HL-60 (cell line): Measurements from ENCODE around the gene MAGEA2B.
"Not testable (repeated sequence)": the region's sequence is repeated elsewhere in the genome, so short reads cannot be mapped to it uniquely, and the experiment has no call there.

ENCODE experiments used
- GABPA ChIP-seq: IDR thresholded peaks from 2 replicates; pipeline ENCODE4 v1.6.1; 2012; ENCODE audit warnings: low read depth
- POLR2AphosphoS5 ChIP-seq: IDR thresholded peaks from 2 replicates; pipeline ENCODE4 v1.6.1; 2012; ENCODE audit warnings: low read depth
- SPI1 ChIP-seq: IDR thresholded peaks from 2 replicates; pipeline ENCODE4 v1.6.1; 2012; ENCODE audit warnings: low read depth, mild to moderate bottlenecking, borderline replicate concordance
- TF ChIP-seq, protein P1 (sequence below): IDR thresholded peaks from one replicate; pipeline ENCODE4 v1.5.1; 2011; ENCODE audit warnings: low read length, control low read depth, inconsistent platforms; ENCODE audit not compliant: insufficient read depth
- TF ChIP-seq, protein P2 (sequence below): IDR thresholded peaks from 2 replicates; pipeline ENCODE4 v1.6.1; 2012; ENCODE audit warnings: low read depth; ENCODE audit not compliant: insufficient replicate concordance

DNA sequence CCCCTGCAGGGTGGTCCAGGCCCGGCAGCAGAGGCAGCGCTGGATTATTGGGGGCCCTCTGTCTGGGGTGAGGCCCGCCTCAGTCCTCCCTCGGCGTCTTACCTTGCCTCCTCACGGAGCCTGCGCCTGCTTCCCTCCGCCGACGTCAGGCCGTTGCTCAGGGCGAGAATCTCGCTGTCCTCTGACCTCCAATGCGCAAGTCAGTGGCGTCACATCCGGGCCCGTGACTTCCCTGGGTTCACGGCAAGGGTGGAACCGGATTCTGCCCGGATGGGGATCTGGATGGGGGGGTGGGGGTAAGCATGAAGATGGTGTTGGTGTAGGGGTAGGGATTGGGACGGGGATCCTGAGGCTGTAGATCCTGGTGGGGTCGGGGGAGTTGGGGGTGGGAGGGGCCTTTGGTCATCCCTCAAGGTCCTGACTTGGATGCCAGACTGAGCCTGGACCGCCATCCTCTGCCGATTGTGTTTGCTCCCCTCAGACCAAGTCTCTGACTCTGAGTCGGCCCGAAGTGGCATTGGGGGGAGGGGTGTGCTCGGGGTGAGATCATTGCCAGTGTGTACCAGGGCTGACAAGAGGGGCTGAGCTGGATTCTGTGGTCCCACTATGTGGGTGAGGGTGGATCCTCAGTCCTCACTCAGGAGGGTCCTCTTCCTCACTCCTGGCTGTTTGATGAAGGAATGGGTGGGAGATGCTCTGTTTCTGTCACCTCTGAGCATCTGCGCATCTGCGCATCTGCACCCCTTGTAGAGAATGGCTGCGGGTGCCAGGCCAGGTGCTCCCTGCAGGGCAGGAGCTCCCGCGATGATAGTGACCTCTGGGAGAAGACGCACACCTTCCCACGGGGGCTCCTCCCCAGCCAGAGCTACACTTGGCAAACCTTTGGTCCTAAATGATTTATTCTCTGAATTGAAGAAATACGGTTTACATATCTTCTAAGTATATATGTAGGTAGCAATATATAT is 39.5 kb downstream of the MAGEA2B start, which contains the start of gene MAGEA2:
- TF ChIP-seq, protein P1, sequence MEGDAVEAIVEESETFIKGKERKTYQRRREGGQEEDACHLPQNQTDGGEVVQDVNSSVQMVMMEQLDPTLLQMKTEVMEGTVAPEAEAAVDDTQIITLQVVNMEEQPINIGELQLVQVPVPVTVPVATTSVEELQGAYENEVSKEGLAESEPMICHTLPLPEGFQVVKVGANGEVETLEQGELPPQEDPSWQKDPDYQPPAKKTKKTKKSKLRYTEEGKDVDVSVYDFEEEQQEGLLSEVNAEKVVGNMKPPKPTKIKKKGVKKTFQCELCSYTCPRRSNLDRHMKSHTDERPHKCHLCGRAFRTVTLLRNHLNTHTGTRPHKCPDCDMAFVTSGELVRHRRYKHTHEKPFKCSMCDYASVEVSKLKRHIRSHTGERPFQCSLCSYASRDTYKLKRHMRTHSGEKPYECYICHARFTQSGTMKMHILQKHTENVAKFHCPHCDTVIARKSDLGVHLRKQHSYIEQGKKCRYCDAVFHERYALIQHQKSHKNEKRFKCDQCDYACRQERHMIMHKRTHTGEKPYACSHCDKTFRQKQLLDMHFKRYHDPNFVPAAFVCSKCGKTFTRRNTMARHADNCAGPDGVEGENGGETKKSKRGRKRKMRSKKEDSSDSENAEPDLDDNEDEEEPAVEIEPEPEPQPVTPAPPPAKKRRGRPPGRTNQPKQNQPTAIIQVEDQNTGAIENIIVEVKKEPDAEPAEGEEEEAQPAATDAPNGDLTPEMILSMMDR = not testable (repeated sequence)
- TF ChIP-seq, protein P2, sequence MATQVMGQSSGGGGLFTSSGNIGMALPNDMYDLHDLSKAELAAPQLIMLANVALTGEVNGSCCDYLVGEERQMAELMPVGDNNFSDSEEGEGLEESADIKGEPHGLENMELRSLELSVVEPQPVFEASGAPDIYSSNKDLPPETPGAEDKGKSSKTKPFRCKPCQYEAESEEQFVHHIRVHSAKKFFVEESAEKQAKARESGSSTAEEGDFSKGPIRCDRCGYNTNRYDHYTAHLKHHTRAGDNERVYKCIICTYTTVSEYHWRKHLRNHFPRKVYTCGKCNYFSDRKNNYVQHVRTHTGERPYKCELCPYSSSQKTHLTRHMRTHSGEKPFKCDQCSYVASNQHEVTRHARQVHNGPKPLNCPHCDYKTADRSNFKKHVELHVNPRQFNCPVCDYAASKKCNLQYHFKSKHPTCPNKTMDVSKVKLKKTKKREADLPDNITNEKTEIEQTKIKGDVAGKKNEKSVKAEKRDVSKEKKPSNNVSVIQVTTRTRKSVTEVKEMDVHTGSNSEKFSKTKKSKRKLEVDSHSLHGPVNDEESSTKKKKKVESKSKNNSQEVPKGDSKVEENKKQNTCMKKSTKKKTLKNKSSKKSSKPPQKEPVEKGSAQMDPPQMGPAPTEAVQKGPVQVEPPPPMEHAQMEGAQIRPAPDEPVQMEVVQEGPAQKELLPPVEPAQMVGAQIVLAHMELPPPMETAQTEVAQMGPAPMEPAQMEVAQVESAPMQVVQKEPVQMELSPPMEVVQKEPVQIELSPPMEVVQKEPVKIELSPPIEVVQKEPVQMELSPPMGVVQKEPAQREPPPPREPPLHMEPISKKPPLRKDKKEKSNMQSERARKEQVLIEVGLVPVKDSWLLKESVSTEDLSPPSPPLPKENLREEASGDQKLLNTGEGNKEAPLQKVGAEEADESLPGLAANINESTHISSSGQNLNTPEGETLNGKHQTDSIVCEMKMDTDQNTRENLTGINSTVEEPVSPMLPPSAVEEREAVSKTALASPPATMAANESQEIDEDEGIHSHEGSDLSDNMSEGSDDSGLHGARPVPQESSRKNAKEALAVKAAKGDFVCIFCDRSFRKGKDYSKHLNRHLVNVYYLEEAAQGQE = not testable (repeated sequence)
- TF ChIP-seq SPI1, POLR2AphosphoS5, GABPA: not testable (repeated sequence)
